Right lobe of liver (tissue), 6 donors: Measurements from ENCODE around the gene CLDN18. TPM values are rescaled to one million over a fixed set of nuclear protein-coding genes. Genes with fewer than 3 reads are reported as not detected.

Source experiments
- ATAC-seq, 4 donors: fragments of 200-7000 bp; cut with Tn5 transposase; one replicate each; pipeline ENCODE4 v1.9.1; 2020; ENCODE audit warnings: mild to moderate bottlenecking in 4 of 4, moderate library complexity in 4 of 4
- DNase-seq, 3 donors: peaks; one replicate each; pipeline ENCODE4 v3.0.0-alpha.2; 2020
- H3K27ac ChIP-seq, 3 donors: fragments of 200-600 bp; one replicate each; pipeline ENCODE4 v1.8.0; 2022
- H3K27me3 ChIP-seq, 2 donors: fragments of 200-600 bp; one replicate each; pipeline ENCODE4 v1.8.0; 2022
- H3K36me3 ChIP-seq, 4 donors: fragments of 200-600 bp; sonication (generic) in 1 of 4; one replicate each; pipeline versions ENCODE4 v1.5.1 to v1.8.0; 2017 to 2022; ENCODE audit warnings: control low read depth in 1 of 4
- H3K4me1 ChIP-seq, 4 donors: fragments of 200-600 bp; sonication (generic) in 1 of 4; one replicate each; pipeline versions ENCODE4 v1.5.1 to v1.8.0; 2017 to 2022; ENCODE audit warnings: control low read depth in 1 of 4
- H3K4me3 ChIP-seq, 3 donors: fragments of 200-600 bp; one replicate each; pipeline ENCODE4 v1.8.0; 2022
- H3K9me3 ChIP-seq, 4 donors: fragments of 200-600 bp; sonication (generic) in 1 of 4; one replicate each; pipeline versions ENCODE4 v1.5.1 to v1.8.0; 2017 to 2022; ENCODE audit warnings: control low read depth in 1 of 4
- CTCF ChIP-seq, 4 donors: fragments of 200-600 bp in 3 of 4; fragments of 450-650 bp in 1 of 4; IDR thresholded peaks; one replicate each; pipeline versions ENCODE4 v1.5.1 to v1.8.0; 2016 to 2022; ENCODE audit warnings: antibody characterized with exemption in 4 of 4, mild to moderate bottlenecking in 2 of 4
- POLR2A ChIP-seq: fragments of 450-650 bp; IDR thresholded peaks from one replicate; pipeline ENCODE4 v1.6.1; 2017; ENCODE audit warnings: antibody characterized with exemption, mild to moderate bottlenecking
- WGBS: methylation state at CpG from one replicate; pipeline ENCODE4 v1.1.6; 2018; ENCODE audit warnings: low coverage, low lambda C conversion rate; ENCODE audit not compliant: insufficient coverage; ENCODE audit errors: missing lambda C conversion rate; 5-methylcytosine and 5-hydroxymethylcytosine counted together
- intact Hi-C, 2 donors: fragments of 100-400 bp; cut with DNase I; formaldehyde crosslinking; loops; one replicate each; pipeline versions ENCODE4 v1.11.2 to v1.14.1; 2022
- total RNA-seq, 6 experiments: library from RNA; depleted of rRNA in 2 of 6; stranded (reverse); fragments of >200 nt in 2 of 6; fragmentation: NEBNext Ultra II Directional in 3 of 6; extraction: Animal tissue kit (Norgen Biotek cat#: 25700) in 3 of 6; gene quantifications; one replicate each; pipeline versions ENCODE4 v1.1.0 to v1.2.4, GENCODE V29; 2016 to 2023
- donor health status: DM: no; HTN: yes; CAD: no.
- donor health status: DM: no; HTN: no; CAD: no.
- donor health status: DM: no; HTN: no; CAD: no.
- donor health status: DM: no; HTN: yes; CAD: no.
- donor health status: DM: no; HTN: yes; CAD: no.

CLDN18 gene
- total RNA-seq, 6 experiments from 2014 or later, result not detected

GRCh38 chr3:138005627-138006026 lies 4.3 kb upstream of the CLDN18 start:
- DNase-seq (no peak), ATAC-seq (no peak)
- Histone ChIP-seq H3K27ac (no peak overlapping the region), H3K4me1 (no peaks in the 10 kb centered on the region), H3K4me3 (no peak overlapping the region), H3K36me3 (no peaks in the 10 kb centered on the region), H3K27me3 (no peaks in the 10 kb centered on the region), H3K9me3 (no peaks in the 10 kb centered on the region)
- intact Hi-C loops, result no loop called here
- no peak for TF ChIP-seq CTCF (IDR thresholded peaks at IDR 0.05)
- TF ChIP-seq POLR2A, result no peak

GRCh38 chr3:138007898-138008297 lies 2.1 kb upstream of the CLDN18 start:
- no peaks in the 10 kb centered on the region for H3K27me3 ChIP-seq
- TF ChIP-seq POLR2A (no peak), CTCF (IDR thresholded peaks at IDR 0.05) (no peak)
- no peak overlapping the region for H3K4me3 ChIP-seq
- intact Hi-C loops, result no loop called here
- no peak for ATAC-seq
- H3K4me1 ChIP-seq, result no peaks in the 10 kb centered on the region
- H3K27ac ChIP-seq, result no peak overlapping the region
- no peaks in the 10 kb centered on the region for H3K36me3 ChIP-seq
- DNase-seq, result no peak
- WGBS, result 36% methylated on average over 1 of the region's 1 CpG
- no peaks in the 10 kb centered on the region for H3K9me3 ChIP-seq

DNA sequence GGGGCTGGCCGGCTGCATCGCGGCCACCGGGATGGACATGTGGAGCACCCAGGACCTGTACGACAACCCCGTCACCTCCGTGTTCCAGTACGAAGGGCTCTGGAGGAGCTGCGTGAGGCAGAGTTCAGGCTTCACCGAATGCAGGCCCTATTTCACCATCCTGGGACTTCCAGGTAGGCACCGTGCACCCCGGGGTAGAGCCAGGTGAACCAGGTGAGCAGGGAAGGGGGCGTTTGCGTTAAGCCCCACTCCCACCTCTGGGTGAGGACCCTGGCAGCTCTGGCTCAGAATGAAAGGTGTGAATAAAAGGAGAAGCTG lies 267 bp downstream of the CLDN18 start:
- DNase-seq (no peak), ATAC-seq (no peak)
- no peaks in the 10 kb centered on the region for H3K4me1 ChIP-seq
- intact Hi-C loops, result no loop called here
- TF ChIP-seq POLR2A, result no peak
- no peak for TF ChIP-seq CTCF (IDR thresholded peaks at IDR 0.05)
- H3K36me3 ChIP-seq, result no peaks in the 10 kb centered on the region
- no peaks in the 10 kb centered on the region for H3K9me3 ChIP-seq
- H3K4me3 ChIP-seq, result no peak overlapping the region
- no peaks in the 10 kb centered on the region for H3K27me3 ChIP-seq
- no peak overlapping the region for H3K27ac ChIP-seq
- 87% methylated on average over 3 of the region's 14 CpGs for WGBS

DNA sequence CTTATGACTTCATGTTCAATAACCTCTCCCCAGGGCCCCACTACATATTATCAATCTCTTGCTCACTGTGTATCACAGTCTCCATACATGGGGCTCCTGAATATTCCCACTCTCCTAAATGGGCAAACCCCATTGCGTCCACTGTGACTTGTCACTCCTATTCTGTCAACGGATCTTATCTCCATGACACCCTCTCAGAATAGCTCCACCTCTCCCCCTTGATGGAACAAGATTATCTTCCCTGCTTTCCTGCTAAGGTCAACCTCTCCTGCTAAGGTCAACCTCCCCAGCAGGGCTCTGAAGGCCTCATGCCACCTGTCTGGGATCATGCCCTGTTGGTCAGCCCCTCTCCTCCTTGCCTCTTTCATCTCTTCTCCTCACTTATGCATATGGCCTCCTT lies 1.8 kb downstream of the CLDN18 start:
- no peak for TF ChIP-seq CTCF (IDR thresholded peaks at IDR 0.05)
- TF ChIP-seq POLR2A, result no peak
- Histone ChIP-seq H3K4me3 (no peak overlapping the region), H3K4me1 (no peaks in the 10 kb centered on the region), H3K27ac (no peak overlapping the region), H3K36me3 (no peaks in the 10 kb centered on the region), H3K9me3 (no peaks in the 10 kb centered on the region), H3K27me3 (no peaks in the 10 kb centered on the region)
- 37% methylated on average over 2 of the region's 2 CpGs for WGBS
- intact Hi-C loops, result no loop called here
- no peak for ATAC-seq
- DNase-seq, result no peak

GRCh38 chr3:138012526-138012925 lies 2.6 kb downstream of the CLDN18 start:
- intact Hi-C loops, result no loop called here
- TF ChIP-seq CTCF (IDR thresholded peaks at IDR 0.05) (no peak), POLR2A (no peak)
- Histone ChIP-seq H3K27ac (no peak overlapping the region), H3K4me1 (no peaks in the 10 kb centered on the region), H3K27me3 (no peaks in the 10 kb centered on the region), H3K4me3 (no peak overlapping the region), H3K36me3 (no peaks in the 10 kb centered on the region), H3K9me3 (no peaks in the 10 kb centered on the region)
- 78% methylated on average over 4 of the region's 4 CpGs for WGBS
- no peak for ATAC-seq
- no peak for DNase-seq
